Iris pigment epithelial cell (primary cell): ENCODE data around the gene MASP1.

Experiments used
- DNase-seq: peaks from one replicate; pipeline ENCODE4 v3.0.0-alpha.2; 2011; ENCODE audit warnings: low read depth

Gene MASP1

GRCh38 chr3:187186801-187187421, 104.6 kb downstream of the MASP1 start:
- peak; percentile 96 for DNase-seq

- DNase-seq: no peak
Measured at GRCh38 chr3:187186375-187186774, 105.2 kb downstream of the MASP1 start.

- DNase-seq: no peak
Measured at GRCh38 chr3:187185759-187186158, 105.8 kb downstream of the MASP1 start.
